GM12874 (cell line): ENCODE data around the gene ZNF136.

Source experiments
- TF ChIP-seq, protein P1 (sequence below): IDR thresholded peaks from 2 replicates; pipeline ENCODE4 v1.5.1; 2011; ENCODE audit warnings: low read depth, mild to moderate bottlenecking, control low read depth, low read length, moderate library complexity; ENCODE audit not compliant: insufficient read depth

Gene ZNF136

DNA sequence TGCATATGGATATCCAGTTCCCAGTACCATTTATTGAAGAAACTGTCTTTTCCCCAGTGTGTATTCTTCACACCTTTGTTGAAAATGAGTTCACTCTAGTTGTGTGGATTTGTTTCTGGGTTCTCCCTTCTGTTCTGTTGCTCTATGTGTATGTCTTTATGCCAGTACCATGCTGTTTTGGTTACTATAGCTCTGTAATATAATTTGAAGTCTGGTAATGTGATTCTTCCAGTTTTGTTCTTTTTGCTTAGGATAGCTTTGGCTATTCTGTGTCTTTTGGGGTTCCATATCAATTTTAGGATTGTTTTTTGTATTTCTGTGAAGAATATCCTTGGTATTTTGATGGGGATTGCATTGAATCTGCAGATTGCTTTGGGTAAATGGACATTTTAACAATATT lies 35.2 kb downstream of the ZNF136 start:
- TF ChIP-seq, protein P1, sequence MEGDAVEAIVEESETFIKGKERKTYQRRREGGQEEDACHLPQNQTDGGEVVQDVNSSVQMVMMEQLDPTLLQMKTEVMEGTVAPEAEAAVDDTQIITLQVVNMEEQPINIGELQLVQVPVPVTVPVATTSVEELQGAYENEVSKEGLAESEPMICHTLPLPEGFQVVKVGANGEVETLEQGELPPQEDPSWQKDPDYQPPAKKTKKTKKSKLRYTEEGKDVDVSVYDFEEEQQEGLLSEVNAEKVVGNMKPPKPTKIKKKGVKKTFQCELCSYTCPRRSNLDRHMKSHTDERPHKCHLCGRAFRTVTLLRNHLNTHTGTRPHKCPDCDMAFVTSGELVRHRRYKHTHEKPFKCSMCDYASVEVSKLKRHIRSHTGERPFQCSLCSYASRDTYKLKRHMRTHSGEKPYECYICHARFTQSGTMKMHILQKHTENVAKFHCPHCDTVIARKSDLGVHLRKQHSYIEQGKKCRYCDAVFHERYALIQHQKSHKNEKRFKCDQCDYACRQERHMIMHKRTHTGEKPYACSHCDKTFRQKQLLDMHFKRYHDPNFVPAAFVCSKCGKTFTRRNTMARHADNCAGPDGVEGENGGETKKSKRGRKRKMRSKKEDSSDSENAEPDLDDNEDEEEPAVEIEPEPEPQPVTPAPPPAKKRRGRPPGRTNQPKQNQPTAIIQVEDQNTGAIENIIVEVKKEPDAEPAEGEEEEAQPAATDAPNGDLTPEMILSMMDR, result no peak

DNA sequence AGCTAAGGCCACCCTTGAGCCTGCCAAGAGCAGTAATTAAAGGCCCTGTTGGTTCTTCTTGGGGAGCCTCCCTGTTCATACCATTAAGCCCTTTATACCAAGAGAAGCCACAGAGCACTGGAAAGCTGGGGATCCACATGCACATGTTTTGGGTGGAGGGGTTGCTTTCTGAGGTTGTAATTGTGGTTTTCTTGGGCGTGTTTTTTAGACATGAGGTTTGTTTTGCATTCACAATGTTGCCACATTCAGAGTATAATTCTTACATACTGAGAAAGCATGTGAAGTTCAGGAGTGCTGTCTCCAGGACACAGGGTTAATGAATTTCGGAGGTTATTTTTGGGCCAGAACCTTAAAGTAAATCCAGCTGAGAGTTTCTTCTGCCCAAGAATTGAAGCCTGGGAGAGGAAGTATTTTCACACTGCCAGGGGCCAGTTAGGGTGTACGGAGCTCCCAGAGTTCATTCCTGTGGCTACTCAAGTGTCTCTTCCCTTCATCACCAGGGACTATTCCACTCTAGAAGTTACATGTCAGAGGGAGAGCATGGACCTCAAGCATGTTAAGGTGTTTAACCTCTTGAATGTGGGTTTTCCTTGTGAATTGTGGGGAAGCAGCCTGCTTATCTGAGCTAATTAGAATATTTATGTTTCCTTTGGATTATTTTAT lies 37.0 kb downstream of the ZNF136 start:
- TF ChIP-seq, protein P1, result no peak

DNA sequence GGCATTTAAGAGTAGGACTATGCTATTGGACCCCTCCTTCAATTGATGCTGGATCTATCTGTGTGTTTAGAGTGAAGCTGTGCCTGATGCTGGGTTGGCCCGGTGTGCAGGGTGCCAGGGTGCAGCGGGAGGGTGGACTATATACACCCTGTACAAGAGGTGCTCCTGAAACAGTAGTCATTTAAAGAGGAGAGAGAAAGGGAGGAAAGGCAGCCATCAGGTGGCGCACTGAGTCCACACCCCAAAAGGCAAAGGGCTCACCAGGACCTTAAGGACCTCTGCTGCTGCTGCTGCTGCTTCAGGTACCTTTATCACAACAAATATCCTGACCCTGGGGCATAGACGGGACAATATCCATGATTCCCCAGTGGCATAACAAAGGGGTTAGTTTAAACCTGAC lies 39.4 kb downstream of the ZNF136 start:
- TF ChIP-seq, protein P1, result 0 out of 2 replicates have a peak, but pooled peaks have one; percentile 16

DNA sequence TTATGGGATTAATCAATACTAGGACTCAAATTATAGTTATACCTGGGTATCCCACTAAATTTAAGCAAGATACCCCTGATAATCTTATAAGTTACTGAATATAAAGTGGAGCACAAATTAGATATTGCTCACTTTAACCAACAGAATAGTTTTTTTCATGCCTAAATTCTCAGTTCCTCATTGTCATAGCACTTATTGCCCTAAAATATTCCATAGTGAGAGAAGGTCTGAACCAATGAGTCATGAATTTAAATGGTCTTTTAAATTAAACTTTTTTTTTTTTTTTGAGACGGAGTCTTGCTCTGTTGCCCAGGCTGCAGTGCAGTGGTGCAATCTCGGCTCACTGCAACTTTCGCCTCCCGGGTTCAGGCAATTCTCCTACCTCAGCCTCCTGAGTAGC lies 42.4 kb downstream of the ZNF136 start:
- TF ChIP-seq, protein P1, result no peak

DNA sequence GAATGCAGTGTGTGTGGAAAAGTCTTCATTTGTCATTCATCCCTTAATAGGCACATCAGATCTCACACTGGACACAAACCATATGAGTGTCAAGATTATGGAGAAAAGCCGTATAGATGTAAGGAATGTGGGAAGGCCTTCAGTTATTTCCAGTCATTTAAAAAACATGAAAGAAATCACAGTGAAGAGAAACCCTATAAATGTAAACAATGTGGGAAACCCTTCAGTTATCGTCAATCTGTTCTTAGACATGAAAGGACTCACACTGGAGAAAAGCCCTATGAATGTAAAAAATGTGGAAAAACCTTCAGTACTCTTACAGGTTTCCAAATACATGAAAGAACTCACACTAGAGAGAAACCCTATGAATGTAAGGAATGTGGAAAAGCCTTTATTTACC lies 45.3 kb downstream of the ZNF136 start:
- TF ChIP-seq, protein P1, result no peak

DNA sequence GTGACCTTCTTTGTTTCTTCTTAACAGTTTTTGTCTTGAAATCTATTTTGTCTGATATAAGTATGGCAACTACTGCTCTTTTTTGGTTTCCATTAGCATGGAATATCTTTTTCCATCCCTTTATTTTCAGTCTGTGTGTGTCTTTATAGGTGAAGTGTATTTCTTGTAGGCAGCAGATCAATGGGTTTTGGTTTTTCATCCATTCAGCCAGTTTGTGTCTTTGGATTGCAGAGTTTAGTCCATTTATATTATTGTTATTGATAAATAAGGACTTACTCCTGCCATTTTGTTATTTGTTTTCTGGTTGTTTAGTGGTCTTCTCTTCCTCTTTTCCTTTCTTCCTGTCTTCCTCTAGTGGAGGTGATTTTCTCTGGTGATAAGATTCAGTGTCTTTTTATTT lies 54.4 kb downstream of the ZNF136 start:
- TF ChIP-seq, protein P1, result no peak

DNA sequence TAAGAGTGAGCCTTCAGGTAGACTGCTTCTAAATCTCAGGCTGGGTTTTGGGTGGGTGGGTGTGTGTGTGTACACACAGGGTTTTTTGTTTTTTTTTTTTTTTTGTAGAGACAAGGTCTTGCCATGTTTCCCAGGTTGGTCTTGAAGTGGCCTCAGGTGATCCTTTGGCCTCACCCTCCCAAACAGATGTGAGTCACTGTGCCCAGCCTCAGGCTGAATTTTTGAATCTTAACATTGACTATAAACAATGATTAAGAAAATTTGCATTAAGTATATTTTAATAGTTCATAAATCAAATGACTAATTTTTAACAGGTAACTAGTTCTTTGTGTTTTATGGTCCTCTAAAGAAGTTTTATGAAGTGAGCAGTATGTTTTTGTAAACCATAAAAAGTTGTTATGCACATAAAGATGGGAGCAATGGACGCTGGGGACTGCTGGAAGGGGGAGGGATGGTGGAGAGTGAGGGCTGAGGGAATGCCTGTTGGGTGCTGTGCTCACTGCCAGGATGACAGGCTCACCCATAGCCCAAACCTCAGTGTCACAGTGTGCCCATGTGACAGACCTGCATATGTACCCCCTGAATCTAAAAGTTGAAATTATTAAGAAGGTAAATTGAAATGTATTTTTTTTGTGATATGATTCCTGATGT lies 60.2 kb downstream of the ZNF136 start:
- TF ChIP-seq, protein P1, result no peak
